Fibroblast of skin of left quadriceps (primary cell): ENCODE data around the gene SMOC2.
"Not testable (repeated sequence)": the region's sequence is repeated elsewhere in the genome, so short reads cannot be mapped to it uniquely, and the experiment has no call there.

Experiments
- DNase-seq, 2 experiments: peaks; one replicate each; pipeline ENCODE4 v3.0.0-alpha.2; 2013; ENCODE audit warnings: low read depth in 2 of 2

The SMOC2 gene

GRCh38 chr6:168681748-168682147 is 240.8 kb downstream of the SMOC2 start:
- DNase-seq = no peak

- no peak for DNase-seq
Observed at GRCh38 chr6:168683621-168684020, 242.6 kb downstream of the SMOC2 start.

- DNase-seq = no peak
Observed at GRCh38 chr6:168684471-168684870, 243.5 kb downstream of the SMOC2 start.

GRCh38 chr6:168684906-168685305 is 243.9 kb downstream of the SMOC2 start:
- no peak for DNase-seq

- DNase-seq = no peak
Observed at GRCh38 chr6:168686029-168686738, 245.2 kb downstream of the SMOC2 start.

GRCh38 chr6:168686831-168687730 is 246.1 kb downstream of the SMOC2 start:
- DNase-seq = no peak

GRCh38 chr6:168690271-168690670 is 249.3 kb downstream of the SMOC2 start:
- no peak for DNase-seq

- no peak for DNase-seq
Observed at GRCh38 chr6:168691774-168692173, 250.8 kb downstream of the SMOC2 start.

GRCh38 chr6:168692193-168692914 is 251.4 kb downstream of the SMOC2 start:
- DNase-seq = no peak

GRCh38 chr6:168692915-168693257 is 251.9 kb downstream of the SMOC2 start:
- not testable (repeated sequence) for DNase-seq

GRCh38 chr6:168694797-168695196 is 253.8 kb downstream of the SMOC2 start:
- not testable (repeated sequence) for DNase-seq

GRCh38 chr6:168695701-168696100 is 254.7 kb downstream of the SMOC2 start:
- no peak for DNase-seq

GRCh38 chr6:168698923-168699322 is 257.9 kb downstream of the SMOC2 start:
- no peak for DNase-seq

- no peak for DNase-seq
Observed at GRCh38 chr6:168699631-168700295, 258.8 kb downstream of the SMOC2 start.

GRCh38 chr6:168700880-168701279 is 259.9 kb downstream of the SMOC2 start:
- DNase-seq = no peak

- DNase-seq = no peak
Observed at GRCh38 chr6:168703990-168704389, 263.0 kb downstream of the SMOC2 start.

- DNase-seq = no peak
Observed at GRCh38 chr6:168704678-168705077, 263.7 kb downstream of the SMOC2 start.

- DNase-seq = not testable (repeated sequence)
Observed at GRCh38 chr6:168705271-168705670, 264.3 kb downstream of the SMOC2 start.

- DNase-seq = no peak
Observed at GRCh38 chr6:168706471-168707177, 265.6 kb downstream of the SMOC2 start.

GRCh38 chr6:168708526-168708925 is 267.5 kb downstream of the SMOC2 start:
- no peak for DNase-seq

- DNase-seq = no peak
Observed at GRCh38 chr6:168708984-168709383, 268.0 kb downstream of the SMOC2 start.
